KMS-11 (cell line): ENCODE results near the gene COX5B.

Source experiments
- H2AFZ ChIP-seq: fragments of 200-600 bp; sonication (generic); 2 replicates; pipeline ENCODE4 v1.6.1; 2016; ENCODE audit warnings: antibody characterized with exemption, mixed run types, low read depth
- H3K27ac ChIP-seq: fragments of 200-600 bp; sonication (generic); 2 replicates; pipeline ENCODE4 v1.6.1; 2016; ENCODE audit warnings: mild to moderate bottlenecking, mixed run types
- H3K27me3 ChIP-seq: fragments of 200-600 bp; sonication (generic); 2 replicates; pipeline ENCODE4 v1.6.1; 2017; ENCODE audit warnings: mild to moderate bottlenecking, low read depth, mixed run types, moderate library complexity; ENCODE audit not compliant: insufficient read depth
- H3K36me3 ChIP-seq: fragments of 200-600 bp; sonication (generic); 2 replicates; pipeline ENCODE4 v1.6.1; 2017; ENCODE audit warnings: mild to moderate bottlenecking, mixed run types; ENCODE audit not compliant: insufficient read depth
- H3K4me1 ChIP-seq: fragments of 200-600 bp; sonication (generic); 2 replicates; pipeline ENCODE4 v1.6.1; 2016; ENCODE audit warnings: mild to moderate bottlenecking, low read depth, mixed run types; ENCODE audit not compliant: poor library complexity, severe bottlenecking
- H3K4me2 ChIP-seq: fragments of 200-600 bp; sonication (generic); 2 replicates; pipeline ENCODE4 v1.7.0; 2016; ENCODE audit warnings: mild to moderate bottlenecking, mixed run types
- H3K4me3 ChIP-seq: fragments of 200-600 bp; sonication (generic); IDR thresholded peaks from 2 replicates; pipeline ENCODE4 v1.6.1; 2017; ENCODE audit warnings: low read depth, low read length, mixed read lengths; ENCODE audit not compliant: insufficient read depth
- H3K79me2 ChIP-seq: fragments of 200-600 bp; sonication (generic); 2 replicates; pipeline ENCODE4 v1.6.1; 2016; ENCODE audit warnings: low read depth, mixed run types; ENCODE audit not compliant: insufficient read depth
- H3K9ac ChIP-seq: fragments of 200-600 bp; sonication (generic); 2 replicates; pipeline ENCODE4 v1.6.1; 2016; ENCODE audit warnings: mild to moderate bottlenecking, mixed run types
- H4K20me1 ChIP-seq: fragments of 200-600 bp; sonication (generic); 2 replicates; pipeline ENCODE4 v1.6.1; 2016; ENCODE audit warnings: mild to moderate bottlenecking, mixed run types; ENCODE audit not compliant: insufficient read depth
- TF ChIP-seq, protein P1 (sequence below): fragments of 200-600 bp; sonication (generic); conservative IDR thresholded peaks from 2 replicates; pipeline ENCODE4 v1.6.1; 2017; ENCODE audit warnings: low read depth, mild to moderate bottlenecking, antibody characterized with exemption, low read length, moderate library complexity, mixed read lengths

COX5B gene

DNA sequence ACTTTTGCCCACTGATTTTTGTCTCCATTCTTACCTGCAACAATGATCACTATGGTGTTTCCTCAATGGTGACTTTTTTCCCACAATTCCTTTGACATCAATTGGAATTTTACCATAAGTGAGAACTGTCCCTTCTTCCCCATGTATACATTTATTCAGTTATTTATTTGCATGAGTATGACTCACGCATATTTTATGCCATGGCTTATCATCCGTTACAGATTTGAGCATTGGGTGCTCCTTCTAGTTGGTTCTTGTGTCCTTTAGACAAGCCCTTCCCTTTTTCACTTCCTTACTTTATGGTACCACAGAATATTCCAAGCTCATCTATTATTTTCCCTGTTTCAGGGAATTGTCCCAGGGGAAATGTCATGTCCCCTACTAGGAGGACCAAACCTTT is 7.6 kb downstream of the COX5B start:
- no peak overlapping the region for H3K4me3 ChIP-seq
- TF ChIP-seq, protein P1, sequence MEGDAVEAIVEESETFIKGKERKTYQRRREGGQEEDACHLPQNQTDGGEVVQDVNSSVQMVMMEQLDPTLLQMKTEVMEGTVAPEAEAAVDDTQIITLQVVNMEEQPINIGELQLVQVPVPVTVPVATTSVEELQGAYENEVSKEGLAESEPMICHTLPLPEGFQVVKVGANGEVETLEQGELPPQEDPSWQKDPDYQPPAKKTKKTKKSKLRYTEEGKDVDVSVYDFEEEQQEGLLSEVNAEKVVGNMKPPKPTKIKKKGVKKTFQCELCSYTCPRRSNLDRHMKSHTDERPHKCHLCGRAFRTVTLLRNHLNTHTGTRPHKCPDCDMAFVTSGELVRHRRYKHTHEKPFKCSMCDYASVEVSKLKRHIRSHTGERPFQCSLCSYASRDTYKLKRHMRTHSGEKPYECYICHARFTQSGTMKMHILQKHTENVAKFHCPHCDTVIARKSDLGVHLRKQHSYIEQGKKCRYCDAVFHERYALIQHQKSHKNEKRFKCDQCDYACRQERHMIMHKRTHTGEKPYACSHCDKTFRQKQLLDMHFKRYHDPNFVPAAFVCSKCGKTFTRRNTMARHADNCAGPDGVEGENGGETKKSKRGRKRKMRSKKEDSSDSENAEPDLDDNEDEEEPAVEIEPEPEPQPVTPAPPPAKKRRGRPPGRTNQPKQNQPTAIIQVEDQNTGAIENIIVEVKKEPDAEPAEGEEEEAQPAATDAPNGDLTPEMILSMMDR, result no peak
- H3K27ac ChIP-seq, result no peak overlapping the region
- no peak overlapping the region for H3K9ac ChIP-seq
- no peaks in the 10 kb centered on the region for H3K36me3 ChIP-seq
- H3K4me2 ChIP-seq, result no peak overlapping the region
- H3K4me1 ChIP-seq, result no peaks in the 10 kb centered on the region
- H3K79me2 ChIP-seq, result no peaks in the 10 kb centered on the region
- no peaks in the 10 kb centered on the region for H4K20me1 ChIP-seq
- H3K27me3 ChIP-seq, result no peaks in the 10 kb centered on the region
- no peak overlapping the region for H2AFZ ChIP-seq

DNA sequence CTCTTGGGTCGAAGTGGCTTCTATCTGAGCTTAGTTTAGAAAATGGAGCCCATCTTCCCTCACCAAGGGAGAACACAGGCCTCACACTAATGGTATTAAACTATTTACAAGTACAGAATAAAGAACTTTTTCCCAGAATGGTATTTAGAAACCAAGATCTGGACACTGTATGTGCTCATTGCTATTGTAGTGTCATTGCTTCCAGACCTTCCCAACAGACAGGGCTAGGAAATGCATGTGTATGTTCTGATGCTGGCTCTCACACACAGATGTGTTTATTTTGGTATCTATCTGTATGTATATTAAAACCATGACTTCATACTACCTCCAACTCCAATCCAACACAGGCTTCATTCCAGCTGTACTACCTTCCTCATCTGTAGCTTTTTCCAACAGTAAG is 8.0 kb downstream of the COX5B start:
- no peak overlapping the region for H3K4me3 ChIP-seq
- no peaks in the 10 kb centered on the region for H3K4me1 ChIP-seq
- H4K20me1 ChIP-seq, result no peaks in the 10 kb centered on the region
- TF ChIP-seq, protein P1, result no peak
- H3K27ac ChIP-seq, result no peak overlapping the region
- no peaks in the 10 kb centered on the region for H3K36me3 ChIP-seq
- no peak overlapping the region for H3K9ac ChIP-seq
- H2AFZ ChIP-seq, result no peak overlapping the region
- H3K4me2 ChIP-seq, result no peak overlapping the region
- H3K79me2 ChIP-seq, result no peaks in the 10 kb centered on the region
- H3K27me3 ChIP-seq, result no peaks in the 10 kb centered on the region

DNA sequence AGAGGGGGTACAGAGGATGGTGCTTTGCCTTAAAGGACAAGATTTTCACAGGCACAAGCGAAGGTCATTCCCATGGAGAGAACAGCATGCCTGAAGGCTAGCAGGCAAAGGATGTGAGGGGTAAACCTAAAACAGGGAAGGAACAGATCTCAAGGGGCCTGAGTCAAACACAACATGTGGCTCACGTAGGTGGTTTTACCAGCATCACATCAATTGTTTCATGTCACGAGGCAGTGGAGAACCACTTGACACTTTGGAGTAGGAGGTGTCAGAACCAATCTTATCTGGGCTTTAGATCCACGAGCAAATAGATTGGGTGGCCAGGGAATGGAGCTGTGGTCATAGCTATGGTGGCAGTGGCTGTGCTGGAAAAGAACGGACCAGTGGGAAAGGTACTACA is 8.4 kb downstream of the COX5B start:
- no peaks in the 10 kb centered on the region for H3K36me3 ChIP-seq
- no peaks in the 10 kb centered on the region for H4K20me1 ChIP-seq
- TF ChIP-seq, protein P1, result no peak
- no peak overlapping the region for H3K4me2 ChIP-seq
- H3K27ac ChIP-seq, result no peak overlapping the region
- H3K27me3 ChIP-seq, result no peaks in the 10 kb centered on the region
- H3K4me1 ChIP-seq, result no peaks in the 10 kb centered on the region
- H3K4me3 ChIP-seq, result no peak overlapping the region
- H3K79me2 ChIP-seq, result no peaks in the 10 kb centered on the region
- H2AFZ ChIP-seq, result no peak overlapping the region
- H3K9ac ChIP-seq, result no peak overlapping the region

DNA sequence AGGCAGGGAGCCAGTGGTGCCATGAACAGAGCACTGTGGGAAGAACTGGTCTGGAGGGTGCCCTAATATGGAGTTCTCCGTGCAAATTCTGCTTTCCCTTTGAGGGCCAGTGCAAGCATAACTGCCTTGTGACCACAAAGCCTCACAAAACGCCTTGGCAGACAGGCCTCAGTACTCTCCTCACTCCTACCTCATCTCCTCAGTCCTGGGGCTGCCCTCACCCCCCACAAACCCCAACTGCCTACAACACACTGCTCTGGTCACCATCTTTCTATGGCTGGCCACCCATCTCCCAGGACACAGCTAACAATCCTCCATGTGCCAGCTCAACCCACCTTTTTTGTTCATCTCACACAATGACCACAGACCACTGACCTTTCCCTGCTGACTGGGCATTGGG is 8.9 kb downstream of the COX5B start:
- Histone ChIP-seq H3K4me3 (no peak overlapping the region), H3K27ac (no peak overlapping the region), H3K36me3 (no peaks in the 10 kb centered on the region), H3K9ac (no peak overlapping the region), H3K4me2 (no peak overlapping the region), H2AFZ (no peak overlapping the region), H3K4me1 (no peaks in the 10 kb centered on the region), H3K27me3 (no peaks in the 10 kb centered on the region), H3K79me2 (no peaks in the 10 kb centered on the region), H4K20me1 (no peaks in the 10 kb centered on the region)
- TF ChIP-seq, protein P1, result no peak
